Stimulated activated CD8-positive, alpha-beta memory T cell treated with anti-CD3 and anti-CD28 coated beads, Interleukin-7, amount 100 ng/mL, for 24 hours (primary cell): ENCODE measurements around the gene ARRDC4.
"Not testable (repeated sequence)": the region's sequence is repeated elsewhere in the genome, so short reads cannot be mapped to it uniquely, and the experiment has no call there.

Source experiments
- DNase-seq: peaks from one replicate; pipeline ENCODE4 v3.0.0-alpha.2; 2020; ENCODE audit warnings: low read depth

ARRDC4 gene

GRCh38 chr15:97966246-97966645, 5.7 kb downstream of the ARRDC4 start:
- no peak for DNase-seq

DNA sequence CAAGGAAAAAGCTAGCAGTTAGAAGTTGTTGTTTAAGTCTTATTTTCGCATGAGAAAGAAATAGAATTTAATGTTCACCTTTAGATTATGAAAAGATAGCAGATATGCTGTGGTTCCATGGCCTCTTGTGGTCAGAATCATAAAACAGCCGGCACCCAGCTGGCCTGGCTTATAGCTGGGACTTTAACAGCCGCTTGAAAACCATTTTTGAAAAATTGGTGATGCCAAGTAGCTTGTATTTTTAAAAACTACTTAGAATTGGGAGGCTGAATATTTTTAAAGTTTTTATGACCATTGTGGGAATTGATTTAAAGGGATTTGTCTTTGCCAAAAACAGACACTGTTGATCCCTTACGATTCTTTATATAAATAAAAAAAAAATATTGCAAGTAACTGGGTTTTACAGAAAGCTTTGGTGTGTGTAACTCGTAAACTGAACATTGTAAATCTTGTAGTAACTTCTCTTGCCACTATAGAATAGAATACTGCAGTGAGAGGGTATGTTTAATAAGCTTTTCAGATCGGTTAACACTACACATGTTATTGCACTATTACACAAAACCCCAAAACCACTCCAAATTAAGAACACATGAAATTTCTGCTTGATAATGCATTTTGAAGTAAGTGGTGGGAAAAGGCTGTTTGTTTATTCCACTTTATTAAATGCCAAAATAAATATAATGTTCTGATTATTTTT, 6.6 kb downstream of the ARRDC4 start:
- no peak for DNase-seq

DNA sequence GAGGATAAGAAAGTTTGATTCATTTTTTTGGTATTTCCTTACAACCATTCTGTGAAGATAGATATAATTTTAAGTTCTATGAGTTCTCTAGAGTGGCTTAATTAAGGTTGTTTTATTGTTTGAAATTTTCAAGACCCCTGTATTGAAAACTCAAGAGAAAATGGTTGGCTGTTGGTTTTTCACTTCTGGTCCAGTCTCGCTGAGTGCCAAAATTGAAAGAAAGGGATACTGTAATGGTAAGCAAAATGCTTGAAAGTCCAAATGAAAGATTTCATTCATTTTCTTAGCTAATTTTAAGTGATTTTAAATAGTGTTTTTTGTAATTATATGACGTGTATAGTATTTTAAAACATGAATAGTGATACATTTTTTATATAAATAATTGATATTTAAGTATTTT, 7.4 kb downstream of the ARRDC4 start:
- no peak for DNase-seq

DNA sequence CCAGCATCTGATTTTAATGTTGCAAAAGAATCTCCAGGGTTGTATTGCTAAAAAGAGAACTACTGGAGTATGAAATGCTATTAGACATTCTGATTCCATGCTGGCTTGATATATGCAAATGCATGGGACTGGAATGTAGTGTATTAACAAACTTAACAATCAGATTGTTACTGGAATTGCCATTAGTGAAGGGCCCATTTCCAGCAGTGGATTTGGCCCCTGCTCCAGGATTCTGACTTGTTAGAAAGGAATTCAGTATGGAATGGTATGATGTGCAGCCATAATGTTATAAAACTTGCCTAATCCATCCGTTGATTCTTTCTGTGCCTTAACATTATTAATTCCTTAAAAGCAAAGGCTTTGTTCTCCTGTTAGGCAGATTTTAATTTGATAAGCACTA, 7.9 kb downstream of the ARRDC4 start:
- no peak for DNase-seq

- no peak for DNase-seq
Measured at GRCh38 chr15:97972366-97972765, 11.9 kb downstream of the ARRDC4 start.

DNA sequence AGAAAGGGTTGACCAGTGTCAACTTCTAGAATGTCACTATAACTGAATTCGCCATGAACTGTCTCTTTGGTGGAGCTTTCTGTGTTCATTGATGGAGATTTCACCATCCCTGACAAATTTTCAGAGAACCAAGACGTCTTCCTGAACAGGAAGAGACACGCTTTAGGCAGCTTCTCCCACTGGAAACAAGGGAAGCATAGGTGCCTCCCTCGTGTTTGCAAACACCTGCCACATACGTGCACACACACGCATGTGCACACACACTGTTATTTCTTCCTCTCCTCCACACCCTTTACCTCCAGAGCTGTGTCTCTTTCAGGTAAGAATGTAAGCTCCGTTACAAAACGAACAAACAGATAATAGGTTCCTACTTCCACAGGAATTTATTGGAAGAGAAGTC, 15.6 kb downstream of the ARRDC4 start:
- DNase-seq = no peak

- DNase-seq = no peak
Measured at GRCh38 chr15:97976766-97977503, 16.4 kb downstream of the ARRDC4 start.

GRCh38 chr15:97977734-97978133, 17.2 kb downstream of the ARRDC4 start:
- DNase-seq = no peak

DNA sequence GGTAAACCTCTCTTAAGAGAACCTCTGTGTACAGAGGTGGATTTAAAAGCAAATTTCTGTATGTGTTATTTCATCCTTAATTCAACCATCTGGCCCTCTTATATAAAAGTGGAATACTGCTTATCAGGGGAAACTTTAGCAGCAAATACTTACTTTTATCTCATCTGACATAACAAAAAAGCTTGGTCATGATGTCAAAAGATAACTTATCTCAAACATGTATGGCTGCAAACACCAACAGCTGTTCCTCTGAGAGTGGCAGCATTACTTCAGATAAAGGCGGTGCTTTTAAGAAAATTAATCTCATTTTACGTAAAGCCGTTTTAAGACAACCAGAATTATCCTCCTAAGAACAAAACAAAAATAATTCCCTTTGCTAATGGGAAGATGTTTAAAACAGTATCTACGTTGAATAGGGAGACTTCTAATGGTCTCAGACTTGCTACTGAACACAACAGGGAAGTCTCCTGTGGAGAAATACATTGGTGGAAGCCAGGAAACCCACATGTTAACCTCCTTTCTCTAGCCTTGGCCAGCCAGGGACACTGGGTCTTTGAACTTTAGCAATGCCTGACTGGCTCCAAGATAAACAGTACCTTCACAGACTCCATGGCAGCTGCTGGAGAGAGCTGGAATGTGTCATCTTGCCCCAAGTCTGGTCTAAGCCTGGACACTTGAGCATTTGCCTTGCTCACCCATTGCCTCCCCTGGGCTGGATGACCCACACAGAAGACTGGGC, 18.1 kb downstream of the ARRDC4 start:
- no peak for DNase-seq

DNA sequence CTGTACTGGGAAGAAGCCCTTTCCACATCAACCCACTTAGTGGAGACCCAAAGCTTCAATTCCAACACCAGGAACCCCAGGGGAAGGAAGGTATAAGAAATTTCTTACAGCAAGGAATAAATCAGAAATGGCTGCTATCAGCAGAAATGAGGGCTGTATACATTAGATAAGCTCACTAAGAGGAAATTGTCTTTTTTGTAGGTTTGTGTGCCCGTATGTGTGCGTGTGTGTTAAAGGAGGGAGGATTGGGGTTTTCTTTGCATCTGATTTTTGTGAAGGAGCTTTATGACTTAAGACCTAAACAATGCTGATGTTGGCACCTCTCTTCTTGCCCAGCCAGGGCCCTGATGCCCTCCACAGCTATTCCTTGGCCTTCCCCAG, 18.6 kb downstream of the ARRDC4 start:
- DNase-seq = no peak

GRCh38 chr15:97981058-97981457, 20.6 kb downstream of the ARRDC4 start:
- no peak for DNase-seq

- DNase-seq = no peak
Measured at GRCh38 chr15:97981758-97982157, 21.3 kb downstream of the ARRDC4 start.

- DNase-seq = no peak
Measured at GRCh38 chr15:97984157-97984556, 23.7 kb downstream of the ARRDC4 start.

GRCh38 chr15:97985979-97986378, 25.5 kb downstream of the ARRDC4 start:
- DNase-seq = not testable (repeated sequence)

- DNase-seq = no peak
Measured at GRCh38 chr15:97986781-97987180, 26.3 kb downstream of the ARRDC4 start.

DNA sequence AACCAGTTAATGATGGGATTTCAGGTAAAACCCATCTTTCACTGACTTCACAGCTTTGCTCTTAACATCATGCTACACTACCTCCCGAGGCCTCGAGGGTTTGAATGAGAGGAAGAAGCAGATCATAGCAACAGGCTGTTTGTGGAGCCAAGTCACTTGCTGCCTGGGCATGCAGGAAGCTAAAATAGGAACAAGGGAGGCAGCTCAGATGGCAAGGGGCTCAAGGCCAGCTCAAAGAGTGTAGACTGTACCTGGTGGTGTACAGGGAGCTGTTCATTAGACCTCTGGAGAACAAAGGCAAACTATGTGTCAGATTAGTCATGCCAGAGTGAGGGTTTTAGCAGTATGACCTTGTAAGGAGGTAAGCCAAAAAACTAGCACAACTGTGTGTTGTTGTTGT, 28.8 kb downstream of the ARRDC4 start:
- DNase-seq = no peak

- no peak for DNase-seq
Measured at GRCh38 chr15:97991972-97992541, 31.6 kb downstream of the ARRDC4 start.

DNA sequence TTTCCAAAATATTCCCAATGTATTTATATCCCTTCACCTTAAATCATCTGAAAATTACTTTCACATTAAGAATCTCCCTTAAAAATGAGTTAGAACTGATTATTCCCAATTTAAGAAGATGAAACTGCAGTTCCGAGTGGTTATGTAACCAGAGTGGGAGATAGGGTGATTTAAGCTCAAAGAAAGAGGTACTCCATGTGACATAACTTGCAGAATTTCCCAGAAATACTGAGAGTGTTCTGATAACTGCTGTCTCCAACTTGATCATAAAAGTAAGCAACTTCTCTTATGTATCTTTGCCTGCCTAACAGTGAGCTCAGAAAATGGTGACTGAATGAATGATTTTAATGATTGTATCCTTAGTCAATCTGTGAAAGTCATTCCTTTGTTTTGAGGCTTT, 32.3 kb downstream of the ARRDC4 start:
- DNase-seq = no peak

GRCh38 chr15:97993310-97993738, 32.8 kb downstream of the ARRDC4 start:
- DNase-seq = no peak

DNA sequence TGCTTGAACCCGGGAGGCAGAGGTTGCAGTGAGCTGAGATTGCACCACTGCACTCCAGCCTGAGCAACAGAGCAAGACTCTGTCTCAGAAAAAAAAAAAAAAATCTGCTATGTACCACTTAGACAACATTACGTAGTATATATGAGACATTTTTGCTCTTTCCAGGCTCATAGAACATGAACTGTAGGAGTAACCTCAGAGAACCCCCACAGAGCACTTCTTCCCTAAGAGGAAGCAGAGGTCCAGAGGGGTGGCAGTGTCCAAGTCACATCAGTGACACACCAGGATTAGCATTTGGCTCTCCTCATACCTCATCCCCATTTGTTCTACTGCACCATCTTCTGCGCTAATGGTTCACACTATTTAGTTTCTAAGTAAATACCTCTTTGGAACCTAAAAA, 33.7 kb downstream of the ARRDC4 start:
- no peak for DNase-seq

DNA sequence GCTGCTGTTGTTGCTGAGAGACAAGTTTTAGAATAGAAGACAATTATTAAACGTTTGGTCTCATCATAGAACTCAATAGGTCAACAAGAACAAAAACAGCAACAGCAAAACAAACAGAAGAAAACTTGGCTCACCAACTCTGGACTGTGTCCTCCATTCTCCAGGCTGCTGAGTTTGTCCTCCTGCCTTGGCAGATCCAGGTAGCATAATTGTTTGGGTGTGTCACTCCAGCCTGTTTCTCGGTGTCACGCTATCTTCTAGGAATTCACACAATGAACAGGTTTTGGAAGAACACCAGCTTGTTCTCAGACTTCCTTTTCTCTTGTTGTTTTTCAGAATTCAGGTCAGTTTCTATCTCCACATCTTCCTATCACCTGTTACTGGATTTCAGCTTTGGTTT, 34.7 kb downstream of the ARRDC4 start:
- no peak for DNase-seq

DNA sequence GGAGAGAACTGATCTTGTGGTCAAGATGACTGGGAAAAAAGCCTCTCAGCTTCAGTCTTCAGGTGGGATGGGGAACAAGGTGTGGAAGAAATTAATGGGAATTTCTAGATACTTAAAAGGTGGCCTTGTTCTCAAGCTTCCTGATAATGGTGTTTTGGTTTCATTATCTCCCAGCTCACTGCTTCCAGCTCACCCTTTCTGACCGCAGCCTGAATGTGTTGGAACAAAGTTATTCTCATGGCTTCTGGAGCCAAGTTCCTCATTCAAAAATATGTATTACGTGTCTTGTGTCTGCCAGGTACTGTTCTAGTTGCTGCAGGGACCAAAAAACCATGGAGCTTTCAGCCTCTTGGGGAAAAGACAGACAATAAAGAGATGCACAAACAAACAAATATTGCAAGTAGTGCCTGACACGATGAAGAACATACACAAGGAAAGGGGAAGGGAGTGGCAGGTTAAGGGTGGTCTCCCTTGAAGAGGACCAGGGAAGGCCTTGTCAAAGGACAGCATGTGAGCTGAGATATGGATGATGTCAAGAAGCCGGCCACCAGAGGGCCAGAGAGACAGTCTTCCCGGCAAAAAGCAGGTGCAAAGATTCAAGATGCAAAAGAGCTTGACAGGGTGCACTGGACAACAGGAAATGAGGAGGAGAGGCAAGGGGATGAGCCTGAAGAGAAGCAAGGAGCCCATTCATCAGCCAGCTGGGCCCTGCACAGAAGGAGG, 35.5 kb downstream of the ARRDC4 start:
- no peak for DNase-seq
